Osteoblast (primary cell): ENCODE results near the gene C3orf20. TPM values are rescaled to one million over a fixed set of nuclear protein-coding genes. Genes with fewer than 3 reads are reported as not detected.

Source experiments
- DNase-seq: peaks from one replicate; pipeline ENCODE4 v3.0.0; 2011; ENCODE audit warnings: low spot score, mixed read lengths; ENCODE audit not compliant: insufficient read length; ENCODE audit errors: missing footprints
- H2AFZ ChIP-seq: 2 replicates; pipeline ENCODE4 v1.6.0; 2011; ENCODE audit warnings: mild to moderate bottlenecking, low read length
- H3K27ac ChIP-seq: 2 replicates; pipeline ENCODE4 v1.5.1; 2011; ENCODE audit warnings: mild to moderate bottlenecking, low read depth, low read length, moderate library complexity
- H3K27me3 ChIP-seq: 2 replicates; pipeline ENCODE4 v1.6.0; 2012; ENCODE audit warnings: mild to moderate bottlenecking, control low read depth, inconsistent platforms, low read length, moderate library complexity; ENCODE audit not compliant: insufficient read depth
- H3K36me3 ChIP-seq: 2 replicates; pipeline ENCODE4 v1.5.1; 2011; ENCODE audit warnings: mild to moderate bottlenecking, low read length, control low read depth, moderate library complexity; ENCODE audit not compliant: insufficient read depth
- H3K4me1 ChIP-seq: 2 replicates; pipeline ENCODE4 v1.5.1; 2011; ENCODE audit warnings: mild to moderate bottlenecking, low read length, control low read depth, moderate library complexity; ENCODE audit not compliant: insufficient read depth
- H3K4me2 ChIP-seq: 2 replicates; pipeline ENCODE4 v1.6.0; 2011; ENCODE audit warnings: mild to moderate bottlenecking, low read length; ENCODE audit not compliant: insufficient read depth
- H3K4me3 ChIP-seq: fragments of 200-600 bp; sonication (generic); 3 replicates; pipeline ENCODE4 v1.5.1; 2012; ENCODE audit warnings: mild to moderate bottlenecking, low read length, inconsistent platforms; ENCODE audit not compliant: insufficient read depth
- H3K79me2 ChIP-seq: 2 replicates; pipeline ENCODE4 v1.6.0; 2012; ENCODE audit warnings: mild to moderate bottlenecking, low read length, control low read depth, inconsistent platforms; ENCODE audit not compliant: insufficient read depth
- H3K9me3 ChIP-seq: 2 replicates; pipeline ENCODE4 v1.5.1; 2011; ENCODE audit warnings: low read depth, low read length, control low read depth
- H4K20me1 ChIP-seq: 2 replicates; pipeline ENCODE4 v1.6.0; 2012; ENCODE audit warnings: mild to moderate bottlenecking, low read length, control low read depth; ENCODE audit not compliant: insufficient read depth
- CTCF ChIP-seq: IDR thresholded peaks from 2 replicates; pipeline ENCODE4 v1.5.1; 2011; ENCODE audit warnings: mild to moderate bottlenecking, low read depth, low read length, moderate library complexity; ENCODE audit errors: extremely low read depth
- total RNA-seq: library from RNA; depleted of rRNA; stranded (reverse); fragments of >200 nt; gene quantifications from 2 replicates; pipeline ENCODE4 v1.2.3, GENCODE V29; 2012

The C3orf20 gene
- total RNA-seq, 1 donor = under 0.01 TPM

DNA sequence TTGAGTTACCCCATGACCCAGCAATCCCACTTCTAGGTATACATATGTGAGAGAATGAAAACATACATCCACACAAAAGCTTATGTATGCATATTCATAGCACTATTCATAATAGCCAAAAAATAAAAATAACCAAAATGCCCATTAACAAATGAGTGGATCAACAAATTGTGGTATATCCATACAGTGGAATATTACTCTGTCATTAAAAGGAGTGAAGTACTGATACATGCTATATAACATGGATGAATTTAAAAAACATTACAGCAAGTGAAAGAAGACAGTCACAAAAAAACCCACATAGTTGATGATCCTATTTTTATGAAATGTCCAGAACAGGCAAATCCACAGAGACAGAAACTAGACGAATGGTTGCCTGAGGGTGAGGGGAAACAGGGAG lies 5.2 kb downstream of the C3orf20 start:
- no peak overlapping the region for H2AFZ ChIP-seq
- H3K4me1 ChIP-seq = no peaks in the 10 kb centered on the region
- no peak overlapping the region for H3K4me3 ChIP-seq
- no peaks in the 10 kb centered on the region for H3K79me2 ChIP-seq
- DNase-seq = no peak
- H3K4me2 ChIP-seq = no peak overlapping the region
- H3K9me3 ChIP-seq = no peaks in the 10 kb centered on the region
- no peak for TF ChIP-seq CTCF
- no peaks in the 10 kb centered on the region for H4K20me1 ChIP-seq
- H3K27ac ChIP-seq = no peak overlapping the region
- no peaks in the 10 kb centered on the region for H3K36me3 ChIP-seq
- H3K27me3 ChIP-seq = no peaks in the 10 kb centered on the region

DNA sequence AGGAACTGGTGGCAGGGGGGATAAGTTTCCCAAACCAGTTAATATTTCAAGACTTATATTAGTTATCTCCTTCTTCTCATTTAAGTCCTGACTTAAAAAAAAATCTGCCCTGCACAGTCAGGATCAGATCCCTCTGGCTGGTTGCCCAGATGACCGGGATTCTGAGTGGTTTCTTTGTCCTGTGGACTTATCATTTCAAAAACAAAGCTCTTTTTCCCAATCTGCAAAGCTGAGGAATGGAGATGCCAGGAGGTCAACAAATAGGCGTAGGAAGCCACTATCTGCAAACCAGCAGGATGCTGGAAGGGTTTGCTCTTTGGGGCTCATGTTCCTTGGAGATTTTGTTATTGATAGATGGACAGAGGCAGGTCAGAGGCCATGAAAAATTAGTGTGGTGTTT lies 5.8 kb downstream of the C3orf20 start:
- H3K36me3 ChIP-seq = no peaks in the 10 kb centered on the region
- DNase-seq = no peak
- H2AFZ ChIP-seq = no peak overlapping the region
- H4K20me1 ChIP-seq = no peaks in the 10 kb centered on the region
- TF ChIP-seq CTCF = no peak
- no peaks in the 10 kb centered on the region for H3K4me1 ChIP-seq
- H3K79me2 ChIP-seq = no peaks in the 10 kb centered on the region
- no peak overlapping the region for H3K4me2 ChIP-seq
- no peaks in the 10 kb centered on the region for H3K9me3 ChIP-seq
- no peak overlapping the region for H3K27ac ChIP-seq
- H3K27me3 ChIP-seq = no peaks in the 10 kb centered on the region
- no peak overlapping the region for H3K4me3 ChIP-seq

GRCh38 chr3:14684447-14684846 lies 9.5 kb downstream of the C3orf20 start:
- no peaks in the 10 kb centered on the region for H3K27me3 ChIP-seq
- H4K20me1 ChIP-seq = no peaks in the 10 kb centered on the region
- H3K4me1 ChIP-seq = no peaks in the 10 kb centered on the region
- H3K4me2 ChIP-seq = no peak overlapping the region
- no peak overlapping the region for H3K27ac ChIP-seq
- DNase-seq = peak; percentile 63
- H3K9me3 ChIP-seq = no peaks in the 10 kb centered on the region
- no peaks in the 10 kb centered on the region for H3K79me2 ChIP-seq
- no peak overlapping the region for H3K4me3 ChIP-seq
- no peaks in the 10 kb centered on the region for H3K36me3 ChIP-seq
- no peak for TF ChIP-seq CTCF
- no peak overlapping the region for H2AFZ ChIP-seq

- Histone ChIP-seq H3K79me2 (no peaks in the 10 kb centered on the region), H3K4me1 (no peaks in the 10 kb centered on the region), H3K27me3 (no peaks in the 10 kb centered on the region), H3K9me3 (no peaks in the 10 kb centered on the region), H3K4me3 (no peak overlapping the region), H3K27ac (no peak overlapping the region), H2AFZ (no peak overlapping the region), H4K20me1 (no peaks in the 10 kb centered on the region), H3K4me2 (no peak overlapping the region), H3K36me3 (no peaks in the 10 kb centered on the region)
- DNase-seq = no peak
- no peak for TF ChIP-seq CTCF
Measured at GRCh38 chr3:14685179-14685578, 10.2 kb downstream of the C3orf20 start.
